ENCODE results near the gene EFNB1. TPM values are rescaled to one million over a fixed set of nuclear protein-coding genes. Genes with fewer than 3 reads are reported as not detected.

The EFNB1 gene
- polyA plus RNA-seq, 3 donors: 4.7 to 6.6 (median 5.4) TPM

DNA sequence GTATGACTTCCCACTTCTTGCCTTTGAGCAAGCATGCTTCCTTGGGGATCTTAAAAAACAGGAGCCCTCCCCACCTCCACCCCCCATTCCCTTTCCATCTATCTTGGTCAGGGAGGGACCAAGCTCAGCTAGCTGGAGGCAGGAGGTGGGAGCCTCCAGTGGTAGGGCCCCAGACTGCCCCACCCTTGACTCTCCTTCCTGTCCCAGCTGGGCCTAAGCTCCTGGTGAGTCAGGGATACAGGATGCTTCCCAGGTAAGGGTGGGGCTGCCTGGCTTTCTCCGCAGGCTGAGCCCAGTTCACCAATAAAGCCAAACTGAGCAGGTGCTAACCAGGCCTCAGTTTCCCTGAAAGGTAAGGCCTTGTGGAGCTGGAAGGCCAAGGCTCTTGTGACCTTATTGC, 15.2 kb downstream of the EFNB1 start:
- H3K79me2 ChIP-seq (ENCODE audit: insufficient read depth, low read length): no peaks in the 10 kb centered on the region
- peak overlapping the region in 1 of 2 donors; percentile 62 for H3K27ac ChIP-seq (ENCODE audit: low read depth in 1 of 2, low read length in 2 of 2)
- Mint-ChIP-seq H3K4me1 (peaks cover 32% of the 10 kb centered on the region), H3K9me3 (peaks cover 0 to 3% (median 0%) of the 10 kb centered on the region in 7 donors), H3K36me3 (peaks cover 8 to 17% of the 10 kb centered on the region in 2 donors), H3K27ac (no peak overlapping the region), H3K27me3 (ENCODE audit: low read depth in 3 of 3) (peaks cover 0 to 7% (median 3%) of the 10 kb centered on the region in 3 donors), H3K4me3 (no peak overlapping the region)
- H3K9me3 ChIP-seq (replicated peaks in 1 of 2; ENCODE audit: control insufficient read depth in 1 of 2, insufficient read depth in 1 of 2, low read length in 2 of 2): no peaks in the 10 kb centered on the region
- intact Hi-C loops (cut with micrococcal nuclease): no loop called here
- no peaks in the 10 kb centered on the region for H4K20me1 ChIP-seq (ENCODE audit: insufficient read depth, low read length)
- H3K27me3 ChIP-seq (ENCODE audit: control insufficient read depth in 2 of 2, insufficient read depth in 2 of 2, low read length in 2 of 2): no peaks in the 10 kb centered on the region
- TF ChIP-seq, protein P1, sequence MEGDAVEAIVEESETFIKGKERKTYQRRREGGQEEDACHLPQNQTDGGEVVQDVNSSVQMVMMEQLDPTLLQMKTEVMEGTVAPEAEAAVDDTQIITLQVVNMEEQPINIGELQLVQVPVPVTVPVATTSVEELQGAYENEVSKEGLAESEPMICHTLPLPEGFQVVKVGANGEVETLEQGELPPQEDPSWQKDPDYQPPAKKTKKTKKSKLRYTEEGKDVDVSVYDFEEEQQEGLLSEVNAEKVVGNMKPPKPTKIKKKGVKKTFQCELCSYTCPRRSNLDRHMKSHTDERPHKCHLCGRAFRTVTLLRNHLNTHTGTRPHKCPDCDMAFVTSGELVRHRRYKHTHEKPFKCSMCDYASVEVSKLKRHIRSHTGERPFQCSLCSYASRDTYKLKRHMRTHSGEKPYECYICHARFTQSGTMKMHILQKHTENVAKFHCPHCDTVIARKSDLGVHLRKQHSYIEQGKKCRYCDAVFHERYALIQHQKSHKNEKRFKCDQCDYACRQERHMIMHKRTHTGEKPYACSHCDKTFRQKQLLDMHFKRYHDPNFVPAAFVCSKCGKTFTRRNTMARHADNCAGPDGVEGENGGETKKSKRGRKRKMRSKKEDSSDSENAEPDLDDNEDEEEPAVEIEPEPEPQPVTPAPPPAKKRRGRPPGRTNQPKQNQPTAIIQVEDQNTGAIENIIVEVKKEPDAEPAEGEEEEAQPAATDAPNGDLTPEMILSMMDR (IDR thresholded peaks at IDR 0.05): no peak
- no peak overlapping the region for H3K4me3 ChIP-seq (replicated peaks in 1 of 3; ENCODE audit: low read depth in 2 of 3, low read length in 3 of 3)
- H3K4me1 ChIP-seq (ENCODE audit: control insufficient read depth in 1 of 2, insufficient read depth in 2 of 2, low read length in 2 of 2): peaks cover 28 to 44% of the 10 kb centered on the region in 2 donors
- H2AFZ ChIP-seq (ENCODE audit: insufficient read depth, low read depth, low read length, poor library complexity, severe bottlenecking): no peak overlapping the region
- H3K36me3 ChIP-seq (replicated peaks in 1 of 2; ENCODE audit: control insufficient read depth in 1 of 2, insufficient read depth in 2 of 2, low read length in 2 of 2): peaks cover 3 to 4% of the 10 kb centered on the region in 2 donors
- WGBS (ENCODE audit: insufficient coverage): no CpG with 5 or more reads among the region's 1 CpG
- no peak for DNase-seq
- no peak overlapping the region for H3K4me2 ChIP-seq (replicated peaks; ENCODE audit: extremely low read depth, low read length, poor library complexity, severe bottlenecking)
- no peak overlapping the region for H3K9ac ChIP-seq (ENCODE audit: insufficient read depth, low read length, poor library complexity, severe bottlenecking)

DNA sequence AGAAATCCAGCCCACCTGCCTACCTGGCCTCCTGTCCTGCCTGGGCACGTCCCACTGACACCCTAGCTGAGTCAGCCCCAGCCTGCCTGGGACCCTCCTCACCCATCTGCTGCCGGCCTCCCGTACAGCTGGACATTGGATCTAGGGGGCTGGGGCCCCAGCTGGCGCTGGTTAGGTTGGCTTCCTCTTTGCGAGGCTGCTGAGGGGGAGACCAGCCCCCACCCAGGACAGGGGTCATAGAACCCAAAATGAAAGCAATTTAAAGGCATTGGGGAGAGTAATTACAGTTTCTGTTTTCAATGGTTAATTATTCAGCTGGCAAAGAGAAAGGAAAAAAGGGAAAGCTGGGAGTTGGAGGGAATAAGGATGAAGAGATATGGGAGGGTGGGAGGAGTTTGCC, 15.8 kb downstream of the EFNB1 start:
- Mint-ChIP-seq H3K27ac (no peak overlapping the region), H3K9me3 (peaks cover 0 to 3% (median 0%) of the 10 kb centered on the region in 7 donors), H3K4me3 (no peak overlapping the region), H3K36me3 (peaks cover 4 to 17% of the 10 kb centered on the region in 2 donors), H3K27me3 (ENCODE audit: low read depth in 3 of 3) (peaks cover 0 to 7% (median 3%) of the 10 kb centered on the region in 3 donors), H3K4me1 (peaks cover 32% of the 10 kb centered on the region)
- Histone ChIP-seq H3K36me3 (replicated peaks in 1 of 2; ENCODE audit: control insufficient read depth in 1 of 2, insufficient read depth in 2 of 2, low read length in 2 of 2) (peaks cover 3 to 4% of the 10 kb centered on the region in 2 donors), H3K27ac (ENCODE audit: low read depth in 1 of 2, low read length in 2 of 2) (no peak overlapping the region), H3K4me2 (replicated peaks; ENCODE audit: extremely low read depth, low read length, poor library complexity, severe bottlenecking) (no peak overlapping the region), H3K4me3 (replicated peaks in 1 of 3; ENCODE audit: low read depth in 2 of 3, low read length in 3 of 3) (no peak overlapping the region), H3K79me2 (ENCODE audit: insufficient read depth, low read length) (no peaks in the 10 kb centered on the region), H3K27me3 (ENCODE audit: control insufficient read depth in 2 of 2, insufficient read depth in 2 of 2, low read length in 2 of 2) (no peaks in the 10 kb centered on the region), H2AFZ (ENCODE audit: insufficient read depth, low read depth, low read length, poor library complexity, severe bottlenecking) (no peak overlapping the region), H3K9ac (ENCODE audit: insufficient read depth, low read length, poor library complexity, severe bottlenecking) (no peak overlapping the region), H4K20me1 (ENCODE audit: insufficient read depth, low read length) (no peaks in the 10 kb centered on the region), H3K4me1 (ENCODE audit: control insufficient read depth in 1 of 2, insufficient read depth in 2 of 2, low read length in 2 of 2) (peaks cover 28 to 44% of the 10 kb centered on the region in 2 donors), H3K9me3 (replicated peaks in 1 of 2; ENCODE audit: control insufficient read depth in 1 of 2, insufficient read depth in 1 of 2, low read length in 2 of 2) (no peaks in the 10 kb centered on the region)
- TF ChIP-seq, protein P1 (IDR thresholded peaks at IDR 0.05): no peak
- intact Hi-C loops (cut with micrococcal nuclease): no loop called here
- no peak for DNase-seq
- no CpG with 5 or more reads among the region's 5 CpGs for WGBS (ENCODE audit: insufficient coverage)

Data from CD14-positive monocyte (primary cell).